HepG2 (cell line): ENCODE measurements around the gene OSBPL3. TPM values are rescaled to one million over a fixed set of nuclear protein-coding genes. Genes with fewer than 3 reads are reported as not detected.

Experiments
- ATAC-seq: fragments of 200-7000 bp; cut with Tn5 transposase; 3 replicates; pipeline ENCODE4 v1.9.1; 2020; ENCODE audit warnings: mild to moderate bottlenecking, moderate library complexity
- BruUV-seq: library from RNA; stranded (reverse); fragments of 400-500 nt; replicated peaks from 2 replicates; lab custom pipeline; 2021; lab: Mats Ljungman, UMichigan
- CTCF ChIA-PET: fragments of 300-600 bp; formaldehyde crosslinking; extraction: SDS; loops from one replicate; lab custom pipeline; 2021; ENCODE audit warnings: low total read pairs, inconsistent platforms, low intra/inter-chr PET ratio; lab: Yijun Ruan, JAX
- POLR2A ChIA-PET: fragments of 350-600 bp; sonication (Branson Sonifier 250); formaldehyde crosslinking; loops from one replicate; lab custom pipeline; 2020; ENCODE audit warnings: antibody characterized with exemption, inconsistent platforms; lab: Yijun Ruan, JAX
- DNase-seq: peaks from one replicate; pipeline ENCODE4 v3.0.0-alpha.2; 2015; ENCODE audit warnings: low spot score
- FAIRE-seq: peaks from 3 replicates; lab custom pipeline; 2011; peaks lifted over from hg19 to GRCh38; lab: Jason Lieb, UNC
- H2AFZ ChIP-seq: one replicate; pipeline ENCODE4 v1.6.1; 2011; ENCODE audit warnings: low read length, inconsistent platforms
- H3K27ac ChIP-seq: fragments of 300-600 bp; 3 replicates; pipeline ENCODE4 v1.8.0; 2011; ENCODE audit warnings: mixed run types, mild to moderate bottlenecking, mixed read lengths, low read length, inconsistent platforms; ENCODE audit not compliant: insufficient read depth; ENCODE audit errors: extremely low read length
- H3K27me3 ChIP-seq, 2 experiments: fragments of 200-600 bp in 1 of 2; 2 replicates in 1 of 2; 3 replicates in 1 of 2; pipeline versions ENCODE4 v1.6.0 to v1.8.0; 2011; ENCODE audit warnings: low read length in 2 of 2, mild to moderate bottlenecking in 2 of 2, moderate library complexity in 2 of 2, inconsistent platforms in 1 of 2; ENCODE audit not compliant: insufficient read depth in 2 of 2, control insufficient read depth in 1 of 2
- H3K36me3 ChIP-seq, 2 experiments: fragments of 200-600 bp in 1 of 2; replicated peaks in 1 of 2; 2 replicates in 1 of 2; 3 replicates in 1 of 2; pipeline versions ENCODE4 v1.5.1 to v1.8.0; 2011; ENCODE audit warnings: low read length in 2 of 2, inconsistent platforms in 1 of 2; ENCODE audit not compliant: insufficient read depth in 2 of 2, control insufficient read depth in 1 of 2
- H3K4me1 ChIP-seq: 2 replicates; pipeline ENCODE4 v1.5.1; 2012; ENCODE audit warnings: low read length, inconsistent platforms; ENCODE audit not compliant: insufficient read depth
- H3K4me2 ChIP-seq: 2 replicates; pipeline ENCODE4 v1.6.0; 2011; ENCODE audit warnings: low read depth, low read length, inconsistent platforms
- H3K4me3 ChIP-seq, 3 experiments: fragments of 200-600 bp in 1 of 3; sonication (generic), shearing (Covaris generic) in 1 of 3; replicated peaks in 1 of 3; 2 replicates each; pipeline ENCODE4 v1.5.1; 2011 to 2016; ENCODE audit warnings: low read length in 3 of 3, inconsistent platforms in 2 of 3, low read depth in 2 of 3, mild to moderate bottlenecking in 2 of 3, control low read depth in 1 of 3, mixed read lengths in 1 of 3; ENCODE audit not compliant: insufficient read depth in 1 of 3
- H3K79me2 ChIP-seq: one replicate; pipeline ENCODE4 v1.6.1; 2011; ENCODE audit warnings: low read length, inconsistent platforms; ENCODE audit not compliant: insufficient read depth
- H3K9ac ChIP-seq: 2 replicates; pipeline ENCODE4 v1.6.0; 2011; ENCODE audit warnings: mild to moderate bottlenecking, low read depth, low read length, inconsistent platforms; ENCODE audit not compliant: insufficient read depth
- H3K9me3 ChIP-seq: 2 replicates; pipeline ENCODE4 v1.5.1; 2012; ENCODE audit warnings: mild to moderate bottlenecking, low read length
- H4K20me1 ChIP-seq: 2 replicates; pipeline ENCODE4 v1.6.0; 2011; ENCODE audit warnings: inconsistent platforms, mild to moderate bottlenecking, low read length, moderate library complexity; ENCODE audit not compliant: insufficient read depth
- AKAP8 ChIP-seq: sonication (generic); formaldehyde crosslinking; IDR thresholded peaks from 2 replicates; pipeline ENCODE4 v1.5.1; 2020; ENCODE audit warnings: mild to moderate bottlenecking, missing genetic modification reagents
- CENPT ChIP-seq: sonication (generic); formaldehyde crosslinking; IDR thresholded peaks from 2 replicates; pipeline ENCODE4 v1.8.0; 2022; ENCODE audit warnings: low read depth, mild to moderate bottlenecking, moderate library complexity, missing genetic modification reagents
- HOXD1 ChIP-seq: sonication (generic); formaldehyde crosslinking; IDR thresholded peaks from 2 replicates; pipeline ENCODE4 v1.5.0; 2020; ENCODE audit warnings: missing genetic modification reagents
- KDM6A ChIP-seq: IDR thresholded peaks from 2 replicates; pipeline ENCODE4 v1.6.1; 2016; ENCODE audit warnings: low read depth
- NBN ChIP-seq: fragments of 450-650 bp; conservative IDR thresholded peaks from 2 replicates; pipeline ENCODE4 v1.6.1; 2017
- NCOA1 ChIP-seq: sonication (generic); formaldehyde crosslinking; IDR thresholded peaks from 2 replicates; pipeline ENCODE4 v1.9.0; 2021; ENCODE audit warnings: missing genetic modification reagents
- U2AF2 ChIP-seq: fragments of 200-400 bp; formaldehyde crosslinking; IDR thresholded peaks from 2 replicates; pipeline ENCODE4 v1.6.1; 2017; ENCODE audit warnings: low read depth, mild to moderate bottlenecking, low read length
- ZBTB7B ChIP-seq: sonication (generic); formaldehyde crosslinking; IDR thresholded peaks from 2 replicates; pipeline ENCODE4 v1.4.0; 2020; ENCODE audit warnings: missing genetic modification reagents
- ZNF75D ChIP-seq: sonication (generic); formaldehyde crosslinking; IDR thresholded peaks from 2 replicates; pipeline ENCODE4 v1.8.1; 2023; ENCODE audit warnings: missing genetic modification reagents, mild to moderate bottlenecking, borderline replicate concordance
- WGBS: methylation state at CpG from one replicate; pipeline ENCODE4 v1.1.6; 2017; ENCODE audit warnings: low lambda C conversion rate; 5-methylcytosine and 5-hydroxymethylcytosine counted together
- in situ Hi-C: cut with HindIII; loops from 2 replicates; pipeline ENCODE4 v1.10.0; 2017; ENCODE audit warnings: low pct_unique_long_range_greater_than_20kb; ENCODE audit not compliant: extremely low pct_ligation_motif_present
- intact Hi-C: fragments of 100-400 bp; cut with micrococcal nuclease; formaldehyde crosslinking; loops from one replicate; pipeline ENCODE4 v1.10.0; 2022; ENCODE audit not compliant: unreplicated experiment
- polyA plus RNA-seq, 8 experiments: library from polyadenylated mRNA; depleted of rRNA in 3 of 8; stranded (reverse) in 7 of 8; unstranded in 1 of 8; fragments of >200 nt; fragmentation: Illumina TruSeq in 4 of 8; extraction: Trizol in 4 of 8; gene quantifications; 2 replicates each; pipeline versions ENCODE4 v1.2.1 to v1.2.3, GENCODE V29; 2011 to 2016; ENCODE audit warnings: low read depth in 4 of 8, missing spikeins in 1 of 8, mixed read lengths in 1 of 8; ENCODE audit not compliant: insufficient read depth in 1 of 8
- total RNA-seq, 5 experiments: library from RNA; depleted of rRNA; stranded (reverse); fragments of >200 nt; fragmentation: Illumina TruSeq; extraction: Trizol; gene quantifications; 2 replicates each; pipeline ENCODE4 v1.2.3, GENCODE V29; 2016; ENCODE audit warnings: low read depth in 1 of 5
- TF ChIP-seq, protein P1 (sequence below): sonication (generic); formaldehyde crosslinking; IDR thresholded peaks from 2 replicates; pipeline ENCODE4 v1.9.0; 2022; ENCODE audit warnings: low read depth, missing genetic modification reagents
- TF ChIP-seq, protein P2 (sequence below): sonication (generic); formaldehyde crosslinking; IDR thresholded peaks from 2 replicates; pipeline ENCODE4 v1.4.0; 2020; ENCODE audit warnings: missing genetic modification reagents, low read depth, mild to moderate bottlenecking, borderline replicate concordance
- TF ChIP-seq, protein P3 (sequence below): sonication (generic); formaldehyde crosslinking; IDR thresholded peaks from 2 replicates; pipeline ENCODE4 v1.8.1; 2023; ENCODE audit warnings: mild to moderate bottlenecking, missing genetic modification reagents
- TF ChIP-seq, protein P4 (sequence below): sonication (generic); formaldehyde crosslinking; IDR thresholded peaks from 2 replicates; pipeline ENCODE4 v1.8.0; 2022; ENCODE audit warnings: mild to moderate bottlenecking, missing genetic modification reagents, moderate library complexity
- TF ChIP-seq, protein P5 (sequence below): sonication (generic); formaldehyde crosslinking; conservative IDR thresholded peaks from 2 replicates; pipeline ENCODE4 v1.8.0; 2022; ENCODE audit warnings: low read depth, missing genetic modification reagents

The OSBPL3 gene
- total and polyA plus RNA-seq, 2 of the 13 experiments (the other 11 are each of a cell fraction or from before 2014, with no cell fraction given): 8.8 to 28.9 TPM

DNA sequence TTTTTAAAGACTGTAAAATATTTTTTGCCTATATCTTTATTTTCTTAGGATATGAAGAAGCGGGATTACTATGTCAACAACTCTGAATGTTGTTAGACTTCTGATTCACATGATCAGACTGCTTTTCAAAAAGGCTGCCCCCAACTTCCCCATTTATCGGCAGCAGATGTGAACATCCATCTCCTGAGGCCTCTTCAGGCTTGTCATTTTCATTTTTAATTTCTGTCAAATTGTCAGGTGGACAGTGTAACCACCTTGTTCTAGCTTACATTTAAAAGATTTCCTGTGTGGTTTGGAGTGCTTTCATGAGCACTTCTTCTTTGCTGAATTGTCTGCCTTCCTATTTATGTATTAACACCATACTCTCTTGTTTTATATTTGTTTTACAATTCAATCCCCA lies 143.9 kb downstream of the OSBPL3 start (continued):
- TF ChIP-seq, protein P1, sequence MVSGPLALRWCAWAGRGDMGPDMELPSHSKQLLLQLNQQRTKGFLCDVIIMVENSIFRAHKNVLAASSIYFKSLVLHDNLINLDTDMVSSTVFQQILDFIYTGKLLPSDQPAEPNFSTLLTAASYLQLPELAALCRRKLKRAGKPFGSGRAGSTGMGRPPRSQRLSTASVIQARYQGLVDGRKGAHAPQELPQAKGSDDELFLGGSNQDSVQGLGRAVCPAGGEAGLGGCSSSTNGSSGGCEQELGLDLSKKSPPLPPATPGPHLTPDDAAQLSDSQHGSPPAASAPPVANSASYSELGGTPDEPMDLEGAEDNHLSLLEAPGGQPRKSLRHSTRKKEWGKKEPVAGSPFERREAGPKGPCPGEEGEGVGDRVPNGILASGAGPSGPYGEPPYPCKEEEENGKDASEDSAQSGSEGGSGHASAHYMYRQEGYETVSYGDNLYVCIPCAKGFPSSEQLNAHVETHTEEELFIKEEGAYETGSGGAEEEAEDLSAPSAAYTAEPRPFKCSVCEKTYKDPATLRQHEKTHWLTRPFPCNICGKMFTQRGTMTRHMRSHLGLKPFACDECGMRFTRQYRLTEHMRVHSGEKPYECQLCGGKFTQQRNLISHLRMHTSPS (CRISPR knock-in tag): no peak
- TF ChIP-seq HOXD1 (CRISPR knock-in tag): no peak
- TF ChIP-seq, protein P2, sequence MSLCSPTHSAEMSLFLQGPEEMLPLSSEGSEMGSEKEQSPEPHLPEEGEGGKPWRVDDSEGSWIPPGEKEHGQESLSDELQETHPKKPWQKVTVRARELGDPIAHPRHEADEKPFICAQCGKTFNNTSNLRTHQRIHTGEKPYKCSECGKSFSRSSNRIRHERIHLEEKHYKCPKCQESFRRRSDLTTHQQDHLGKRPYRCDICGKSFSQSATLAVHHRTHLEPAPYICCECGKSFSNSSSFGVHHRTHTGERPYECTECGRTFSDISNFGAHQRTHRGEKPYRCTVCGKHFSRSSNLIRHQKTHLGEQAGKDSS (CRISPR knock-in tag): no peak
- TF ChIP-seq, protein P3, sequence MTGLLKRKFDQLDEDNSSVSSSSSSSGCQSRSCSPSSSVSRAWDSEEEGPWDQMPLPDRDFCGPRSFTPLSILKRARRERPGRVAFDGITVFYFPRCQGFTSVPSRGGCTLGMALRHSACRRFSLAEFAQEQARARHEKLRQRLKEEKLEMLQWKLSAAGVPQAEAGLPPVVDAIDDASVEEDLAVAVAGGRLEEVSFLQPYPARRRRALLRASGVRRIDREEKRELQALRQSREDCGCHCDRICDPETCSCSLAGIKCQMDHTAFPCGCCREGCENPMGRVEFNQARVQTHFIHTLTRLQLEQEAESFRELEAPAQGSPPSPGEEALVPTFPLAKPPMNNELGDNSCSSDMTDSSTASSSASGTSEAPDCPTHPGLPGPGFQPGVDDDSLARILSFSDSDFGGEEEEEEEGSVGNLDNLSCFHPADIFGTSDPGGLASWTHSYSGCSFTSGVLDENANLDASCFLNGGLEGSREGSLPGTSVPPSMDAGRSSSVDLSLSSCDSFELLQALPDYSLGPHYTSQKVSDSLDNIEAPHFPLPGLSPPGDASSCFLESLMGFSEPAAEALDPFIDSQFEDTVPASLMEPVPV (CRISPR knock-in tag): no peak
- TF ChIP-seq, protein P4, sequence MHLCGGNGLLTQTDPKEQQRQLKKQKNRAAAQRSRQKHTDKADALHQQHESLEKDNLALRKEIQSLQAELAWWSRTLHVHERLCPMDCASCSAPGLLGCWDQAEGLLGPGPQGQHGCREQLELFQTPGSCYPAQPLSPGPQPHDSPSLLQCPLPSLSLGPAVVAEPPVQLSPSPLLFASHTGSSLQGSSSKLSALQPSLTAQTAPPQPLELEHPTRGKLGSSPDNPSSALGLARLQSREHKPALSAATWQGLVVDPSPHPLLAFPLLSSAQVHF (CRISPR knock-in tag): no peak
- TF ChIP-seq, all 625 proteins: peak for 0

DNA sequence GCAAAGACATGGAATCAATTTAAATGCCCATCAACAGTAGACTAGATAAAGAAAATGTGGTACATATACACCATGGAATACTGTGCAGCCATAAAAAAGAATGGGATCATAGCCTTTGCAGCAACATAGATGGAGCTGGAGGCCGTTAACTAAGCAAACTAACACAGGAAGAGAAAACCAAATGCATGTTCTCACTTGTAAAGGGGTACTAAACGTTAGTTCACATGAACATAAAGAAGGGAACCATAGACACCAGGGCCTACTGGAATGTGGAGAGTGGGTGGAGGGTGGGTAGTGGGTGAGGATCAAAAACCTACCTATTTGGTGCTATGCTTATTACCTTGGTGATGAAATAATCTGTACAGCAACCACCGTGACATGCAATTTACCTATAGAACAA lies 144.3 kb downstream of the OSBPL3 start:
- H3K27ac ChIP-seq: no peak overlapping the region
- TF ChIP-seq ZBTB7B (CRISPR knock-in tag) (no peak), ZNF75D (CRISPR knock-in tag) (no peak), AKAP8 (no peak), U2AF2 (no peak), NCOA1 (CRISPR knock-in tag) (no peak), CENPT (CRISPR knock-in tag) (no peak), NBN (no peak), KDM6A (CRISPR knock-in tag) (no peak)
- TF ChIP-seq, protein P5, sequence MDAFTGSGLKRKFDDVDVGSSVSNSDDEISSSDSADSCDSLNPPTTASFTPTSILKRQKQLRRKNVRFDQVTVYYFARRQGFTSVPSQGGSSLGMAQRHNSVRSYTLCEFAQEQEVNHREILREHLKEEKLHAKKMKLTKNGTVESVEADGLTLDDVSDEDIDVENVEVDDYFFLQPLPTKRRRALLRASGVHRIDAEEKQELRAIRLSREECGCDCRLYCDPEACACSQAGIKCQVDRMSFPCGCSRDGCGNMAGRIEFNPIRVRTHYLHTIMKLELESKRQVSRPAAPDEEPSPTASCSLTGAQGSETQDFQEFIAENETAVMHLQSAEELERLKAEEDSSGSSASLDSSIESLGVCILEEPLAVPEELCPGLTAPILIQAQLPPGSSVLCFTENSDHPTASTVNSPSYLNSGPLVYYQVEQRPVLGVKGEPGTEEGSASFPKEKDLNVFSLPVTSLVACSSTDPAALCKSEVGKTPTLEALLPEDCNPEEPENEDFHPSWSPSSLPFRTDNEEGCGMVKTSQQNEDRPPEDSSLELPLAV (CRISPR knock-in tag): no peak
- TF ChIP-seq, all 625 proteins: peak for 0
- no peak for FAIRE-seq
- H3K4me3 ChIP-seq: no peak overlapping the region
- H3K4me2 ChIP-seq: no peak overlapping the region
- H3K9ac ChIP-seq: no peak overlapping the region
- no peaks in the 10 kb centered on the region for H3K9me3 ChIP-seq
- in situ Hi-C loops (no loop called here), intact Hi-C loops (no loop called here)
- no peaks in the 10 kb centered on the region for H3K27me3 ChIP-seq
- peaks cover 26% of the 10 kb centered on the region for H3K4me1 ChIP-seq
- H2AFZ ChIP-seq: no peak overlapping the region
- no peaks in the 10 kb centered on the region for H4K20me1 ChIP-seq
- CTCF ChIA-PET: no interaction called here
- POLR2A ChIA-PET: no interaction called here
- no peaks in the 10 kb centered on the region for H3K79me2 ChIP-seq
- no TSS peak for BruUV-seq
- WGBS: 98% methylated on average over 3 of the region's 3 CpGs
- ATAC-seq: no peak
- no peak for DNase-seq
- peaks cover 0 to 17% of the 10 kb centered on the region in 2 experiments; a peak in 1 of 5 replicates for H3K36me3 ChIP-seq
